Thyroid gland (tissue), 4 donors: ENCODE data around the gene ITGA11. TPM values are rescaled to one million over a fixed set of nuclear protein-coding genes. Genes with fewer than 3 reads are reported as not detected.

Source experiments
- DNase-seq, 2 donors: peaks; one replicate each; pipeline ENCODE4 v3.0.0-alpha.2; 2019
- H3K27ac ChIP-seq, 3 donors: fragments of 200-600 bp; sonication (generic); 1 replicate in 2 of 3; 2 replicates in 1 of 3; pipeline ENCODE4 v1.5.1; 2016 to 2019; ENCODE audit warnings: mild to moderate bottlenecking in 1 of 3, moderate library complexity in 1 of 3
- H3K27me3 ChIP-seq: fragments of 200-600 bp; sonication (generic); one replicate; pipeline ENCODE4 v1.5.1; 2019
- H3K36me3 ChIP-seq, 2 donors: fragments of 200-600 bp; sonication (generic); one replicate each; pipeline ENCODE4 v1.5.1; 2016 to 2019
- H3K4me1 ChIP-seq, 2 donors: fragments of 200-600 bp; sonication (generic); one replicate each; pipeline ENCODE4 v1.5.1; 2017 to 2019
- H3K4me3 ChIP-seq, 3 donors: fragments of 200-600 bp; sonication (generic); replicated peaks in 1 of 3; 1 replicate in 2 of 3; 2 replicates in 1 of 3; pipeline ENCODE4 v1.5.1; 2016; ENCODE audit warnings: mild to moderate bottlenecking in 1 of 3
- H3K9me3 ChIP-seq: fragments of 200-600 bp; sonication (generic); one replicate; pipeline ENCODE4 v1.5.1; 2017
- CTCF ChIP-seq, 6 experiments: fragments of 200-600 bp in 3 of 6; fragments of 450-650 bp in 3 of 6; sonication (generic) in 3 of 6; IDR thresholded peaks; one replicate each; pipeline ENCODE4 v1.5.1; 2016 to 2019; ENCODE audit warnings: antibody characterized with exemption in 6 of 6, mild to moderate bottlenecking in 2 of 6, inconsistent platforms in 1 of 6, moderate library complexity in 1 of 6
- POLR2A ChIP-seq, 2 donors: fragments of 450-650 bp; IDR thresholded peaks; one replicate each; pipeline ENCODE4 v1.6.1; 2017; ENCODE audit warnings: antibody characterized with exemption in 2 of 2, mild to moderate bottlenecking in 2 of 2, moderate library complexity in 1 of 2
- WGBS, 2 donors: methylation state at CpG; one replicate each; pipeline ENCODE4 v1.1.5; 2017; 5-methylcytosine and 5-hydroxymethylcytosine counted together
- intact Hi-C: fragments of 100-400 bp; cut with DNase I; formaldehyde crosslinking; loops from one replicate; pipeline ENCODE4 v1.15.1; 2023
- total RNA-seq, 4 donors: library from RNA; depleted of rRNA; stranded (reverse); fragments of >200 nt; gene quantifications; one replicate each; pipeline ENCODE4 v1.2.3, GENCODE V29; 2016

Gene ITGA11
- total RNA-seq, 4 donors from 2014 or later, result 3.0 to 6.1 (median 4.3) TPM

- no peaks in the 10 kb centered on the region for H3K36me3 ChIP-seq
- DNase-seq, result no peak
- TF ChIP-seq CTCF (IDR thresholded peaks at IDR 0.05) (no peak), POLR2A (IDR thresholded peaks at IDR 0.05) (no peak)
- H3K27me3 ChIP-seq, result no peaks in the 10 kb centered on the region
- no peak overlapping the region for H3K4me3 ChIP-seq
- intact Hi-C loops, result no loop called here
- H3K9me3 ChIP-seq, result no peaks in the 10 kb centered on the region
- no peak overlapping the region for H3K27ac ChIP-seq
- no peaks in the 10 kb centered on the region for H3K4me1 ChIP-seq
- 96% methylated on average over 3 of the region's 3 CpGs for WGBS, 2 donors
Measured at GRCh38 chr15:68377766-68378165, 54.2 kb downstream of the ITGA11 start.

GRCh38 chr15:68376447-68377060, 55.4 kb downstream of the ITGA11 start:
- Histone ChIP-seq H3K27ac (no peak overlapping the region), H3K27me3 (no peaks in the 10 kb centered on the region), H3K9me3 (no peaks in the 10 kb centered on the region), H3K36me3 (no peaks in the 10 kb centered on the region), H3K4me1 (no peaks in the 10 kb centered on the region), H3K4me3 (no peak overlapping the region)
- TF ChIP-seq POLR2A (IDR thresholded peaks at IDR 0.05) (no peak), CTCF (IDR thresholded peaks at IDR 0.05) (no peak)
- intact Hi-C loops, result no loop called here
- DNase-seq, result no peak

GRCh38 chr15:68375716-68376220, 56.2 kb downstream of the ITGA11 start:
- H3K36me3 ChIP-seq, result no peaks in the 10 kb centered on the region
- intact Hi-C loops, result no loop called here
- no peaks in the 10 kb centered on the region for H3K4me1 ChIP-seq
- no peak for TF ChIP-seq CTCF (IDR thresholded peaks at IDR 0.05)
- no peaks in the 10 kb centered on the region for H3K27me3 ChIP-seq
- no peak overlapping the region for H3K4me3 ChIP-seq
- WGBS, 2 donors, result 86 to 92% methylated on average over 6 of the region's 6 CpGs
- H3K27ac ChIP-seq, result no peak overlapping the region
- no peaks in the 10 kb centered on the region for H3K9me3 ChIP-seq
- DNase-seq, result no peak

GRCh38 chr15:68375191-68375631, 56.8 kb downstream of the ITGA11 start:
- H3K9me3 ChIP-seq, result no peaks in the 10 kb centered on the region
- 90 to 95% methylated on average over 5 of the region's 5 CpGs for WGBS, 2 donors
- no peak overlapping the region for H3K27ac ChIP-seq
- intact Hi-C loops, result no loop called here
- no peak for DNase-seq
- H3K4me3 ChIP-seq, result no peak overlapping the region
- H3K4me1 ChIP-seq, result no peaks in the 10 kb centered on the region
- TF ChIP-seq CTCF (IDR thresholded peaks at IDR 0.05), result no peak
- no peaks in the 10 kb centered on the region for H3K27me3 ChIP-seq
- no peaks in the 10 kb centered on the region for H3K36me3 ChIP-seq

- intact Hi-C loops, result no loop called here
- H3K4me3 ChIP-seq, result no peak overlapping the region
- H3K27me3 ChIP-seq, result no peaks in the 10 kb centered on the region
- WGBS, 2 donors, result 70 to 93% methylated on average over 1 to 2 of the region's 2 CpGs
- H3K27ac ChIP-seq, result no peak overlapping the region
- no peaks in the 10 kb centered on the region for H3K36me3 ChIP-seq
- TF ChIP-seq POLR2A (IDR thresholded peaks at IDR 0.05), result no peak
- TF ChIP-seq CTCF (IDR thresholded peaks at IDR 0.05), result no peak
- H3K9me3 ChIP-seq, result no peaks in the 10 kb centered on the region
- no peak for DNase-seq
- no peaks in the 10 kb centered on the region for H3K4me1 ChIP-seq
Measured at GRCh38 chr15:68374168-68374745, 57.7 kb downstream of the ITGA11 start.
